Smooth muscle cell (in vitro differentiated cells): ENCODE data around the gene PRKCA. TPM values are rescaled to one million over a fixed set of nuclear protein-coding genes. Genes with fewer than 3 reads are reported as not detected.
"Not testable (repeated sequence)": the region's sequence is repeated elsewhere in the genome, so short reads cannot be mapped to it uniquely, and the experiment has no call there.

Source experiments
- DNase-seq: peaks from one replicate; lab custom pipeline; 2025; ENCODE audit not compliant: unreplicated experiment; lab: John Stamatoyannopoulos, UW
- H2AFZ ChIP-seq: fragments of 200-600 bp; sonication (generic); 2 replicates; pipeline ENCODE4 v1.6.0; 2016; ENCODE audit warnings: antibody characterized with exemption, low read depth, mild to moderate bottlenecking
- H3F3A ChIP-seq: fragments of 200-600 bp; sonication (generic); 2 replicates; pipeline ENCODE4 v1.6.0; 2017; ENCODE audit warnings: antibody characterized with exemption, low read depth
- H3K27ac ChIP-seq: fragments of 200-600 bp; sonication (generic); 2 replicates; pipeline ENCODE4 v1.5.1; 2016; ENCODE audit warnings: low read depth, mild to moderate bottlenecking
- H3K27me3 ChIP-seq: fragments of 200-600 bp; sonication (generic); 2 replicates; pipeline ENCODE4 v1.6.1; 2016; ENCODE audit warnings: low read depth, mild to moderate bottlenecking
- H3K36me3 ChIP-seq: fragments of 200-600 bp; sonication (generic); 2 replicates; pipeline ENCODE4 v1.5.1; 2016; ENCODE audit warnings: low read depth
- H3K4me1 ChIP-seq: fragments of 200-600 bp; sonication (generic); 2 replicates; pipeline ENCODE4 v1.5.1; 2016; ENCODE audit warnings: low read depth
- H3K4me2 ChIP-seq: fragments of 200-600 bp; sonication (generic); 2 replicates; pipeline ENCODE4 v1.6.0; 2016; ENCODE audit warnings: mild to moderate bottlenecking
- H3K4me3 ChIP-seq: fragments of 200-600 bp; sonication (generic); 2 replicates; pipeline ENCODE4 v1.5.1; 2016; ENCODE audit warnings: mild to moderate bottlenecking
- H3K79me2 ChIP-seq: fragments of 200-600 bp; sonication (generic); 2 replicates; pipeline ENCODE4 v1.6.0; 2016; ENCODE audit warnings: low read depth, mild to moderate bottlenecking
- H3K9ac ChIP-seq: fragments of 200-600 bp; sonication (generic); 2 replicates; pipeline ENCODE4 v1.6.0; 2016; ENCODE audit warnings: low read depth
- H3K9me3 ChIP-seq: fragments of 200-600 bp; sonication (generic); replicated peaks from 2 replicates; pipeline ENCODE4 v1.5.1; 2016; ENCODE audit warnings: low read depth
- H4K20me1 ChIP-seq: fragments of 200-600 bp; sonication (generic); 2 replicates; pipeline ENCODE4 v1.6.0; 2016; ENCODE audit warnings: low read depth
- CTCF ChIP-seq: fragments of 200-600 bp; sonication (generic); IDR thresholded peaks from 2 replicates; pipeline ENCODE4 v1.5.1; 2017; ENCODE audit warnings: borderline replicate concordance, mild to moderate bottlenecking, antibody characterized with exemption; ENCODE audit not compliant: insufficient read depth, poor library complexity, severe bottlenecking
- WGBS: methylation state at CpG from one replicate; pipeline ENCODE4 v1.1.7; 2016; ENCODE audit warnings: low lambda C conversion rate; 5-methylcytosine and 5-hydroxymethylcytosine counted together
- polyA plus RNA-seq: library from polyadenylated mRNA; unstranded; fragments of >200 nt; fragmentation: Nextera tagmentation; extraction: Ambion mirVana; gene quantifications from 2 replicates; pipeline ENCODE4 v1.2.1, GENCODE V29; 2016
- total RNA-seq: library from RNA; depleted of rRNA; stranded (reverse); fragments of >200 nt; gene quantifications from 2 replicates; pipeline ENCODE4 v1.2.3, GENCODE V29; 2014

Gene PRKCA
- total and polyA plus RNA-seq, 2 experiments from 2014 or later = 0.78 to 7.1 TPM

- DNase-seq = no peak
- Histone ChIP-seq H4K20me1 (no peaks in the 10 kb centered on the region), H3K79me2 (no peaks in the 10 kb centered on the region), H3K9ac (no peak overlapping the region), H3K4me1 (no peaks in the 10 kb centered on the region), H3K36me3 (no peaks in the 10 kb centered on the region), H3K27me3 (no peaks in the 10 kb centered on the region), H3K4me2 (no peak overlapping the region), H3K27ac (no peak overlapping the region), H3K4me3 (no peak overlapping the region), H3F3A (no peaks in the 10 kb centered on the region), H3K9me3 (no peaks in the 10 kb centered on the region), H2AFZ (no peak overlapping the region)
- TF ChIP-seq CTCF = no peak
- WGBS = 100% methylated on average over 1 of the region's 1 CpG
These were observed 148.4 kb downstream of the PRKCA start for GRCh38 chr17:66450852-66451158.

- 62% methylated on average over 15 of the region's 15 CpGs for WGBS
- no peaks in the 10 kb centered on the region for H3K79me2 ChIP-seq
- H3K27me3 ChIP-seq = no peaks in the 10 kb centered on the region
- no peak for TF ChIP-seq CTCF
- H2AFZ ChIP-seq = no peak overlapping the region
- no peak overlapping the region for H3K4me3 ChIP-seq
- H4K20me1 ChIP-seq = no peaks in the 10 kb centered on the region
- DNase-seq = no peak
- no peaks in the 10 kb centered on the region for H3K4me1 ChIP-seq
- H3K9ac ChIP-seq = no peak overlapping the region
- no peak overlapping the region for H3K27ac ChIP-seq
- H3F3A ChIP-seq = no peaks in the 10 kb centered on the region
- H3K36me3 ChIP-seq = no peaks in the 10 kb centered on the region
- H3K4me2 ChIP-seq = no peak overlapping the region
- H3K9me3 ChIP-seq = no peaks in the 10 kb centered on the region
These were observed 149.1 kb downstream of the PRKCA start for GRCh38 chr17:66451188-66452149.

GRCh38 chr17:66455060-66455459 is 152.6 kb downstream of the PRKCA start:
- no peak for TF ChIP-seq CTCF
- no peak overlapping the region for H2AFZ ChIP-seq
- 94% methylated on average over 10 of the region's 10 CpGs for WGBS
- H3K4me2 ChIP-seq = no peak overlapping the region
- H3K9ac ChIP-seq = no peak overlapping the region
- H3K9me3 ChIP-seq = no peaks in the 10 kb centered on the region
- no peaks in the 10 kb centered on the region for H3K36me3 ChIP-seq
- H4K20me1 ChIP-seq = no peaks in the 10 kb centered on the region
- no peak for DNase-seq
- H3K4me1 ChIP-seq = peaks cover 7% of the 10 kb centered on the region
- no peak overlapping the region for H3K27ac ChIP-seq
- H3K4me3 ChIP-seq = no peak overlapping the region
- no peaks in the 10 kb centered on the region for H3K27me3 ChIP-seq
- H3F3A ChIP-seq = no peaks in the 10 kb centered on the region
- H3K79me2 ChIP-seq = no peaks in the 10 kb centered on the region

- 97% methylated on average over 3 of the region's 3 CpGs for WGBS
These were observed 155.1 kb downstream of the PRKCA start for GRCh38 chr17:66457499-66457898.

More at GRCh38 chr17:66457499-66457898, 155.1 kb downstream of the PRKCA start:
- H3K27ac ChIP-seq, H3K27me3 ChIP-seq, H3K36me3 ChIP-seq, H2AFZ ChIP-seq, H3K4me3 ChIP-seq, H3K4me2 ChIP-seq, H3K9me3 ChIP-seq, DNase-seq, H4K20me1 ChIP-seq, H3K79me2 ChIP-seq, H3F3A ChIP-seq, H3K9ac ChIP-seq: not testable (repeated sequence)
- peaks cover 11% of the 10 kb centered on the region for H3K4me1 ChIP-seq
